Measurements from ENCODE around the gene PLB1. TPM values are rescaled to one million over a fixed set of nuclear protein-coding genes. Genes with fewer than 3 reads are reported as not detected.

PLB1 gene
- total RNA-seq, 1 experiment from 2014 or later: 0.44 TPM

DNA sequence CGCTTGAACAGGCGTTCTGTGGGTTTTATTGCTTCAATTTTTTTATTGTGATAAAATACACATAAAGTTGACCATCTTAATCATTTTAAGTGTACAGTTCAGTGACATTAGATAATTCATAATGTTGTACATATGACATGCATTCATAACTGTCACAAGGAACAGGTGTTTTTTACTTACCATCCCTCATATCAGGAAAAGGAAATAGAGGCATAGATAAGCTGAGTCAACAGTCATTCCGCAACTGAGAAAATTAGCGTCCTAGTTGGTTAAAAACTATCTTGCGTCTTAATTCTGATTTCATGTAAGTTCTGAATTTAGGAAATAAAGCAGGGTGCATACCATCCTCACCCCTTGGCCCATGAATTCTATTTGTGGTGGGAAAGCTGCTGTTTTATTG, 36.5 kb downstream of the PLB1 start:
- TF ChIP-seq, protein P1, sequence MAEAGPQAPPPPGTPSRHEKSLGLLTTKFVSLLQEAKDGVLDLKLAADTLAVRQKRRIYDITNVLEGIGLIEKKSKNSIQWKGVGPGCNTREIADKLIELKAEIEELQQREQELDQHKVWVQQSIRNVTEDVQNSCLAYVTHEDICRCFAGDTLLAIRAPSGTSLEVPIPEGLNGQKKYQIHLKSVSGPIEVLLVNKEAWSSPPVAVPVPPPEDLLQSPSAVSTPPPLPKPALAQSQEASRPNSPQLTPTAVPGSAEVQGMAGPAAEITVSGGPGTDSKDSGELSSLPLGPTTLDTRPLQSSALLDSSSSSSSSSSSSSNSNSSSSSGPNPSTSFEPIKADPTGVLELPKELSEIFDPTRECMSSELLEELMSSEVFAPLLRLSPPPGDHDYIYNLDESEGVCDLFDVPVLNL (CRISPR knock-in tag; IDR thresholded peaks at IDR 0.05; ENCODE audit: borderline replicate concordance, low read depth): no peak
- TF ChIP-seq, protein P2, sequence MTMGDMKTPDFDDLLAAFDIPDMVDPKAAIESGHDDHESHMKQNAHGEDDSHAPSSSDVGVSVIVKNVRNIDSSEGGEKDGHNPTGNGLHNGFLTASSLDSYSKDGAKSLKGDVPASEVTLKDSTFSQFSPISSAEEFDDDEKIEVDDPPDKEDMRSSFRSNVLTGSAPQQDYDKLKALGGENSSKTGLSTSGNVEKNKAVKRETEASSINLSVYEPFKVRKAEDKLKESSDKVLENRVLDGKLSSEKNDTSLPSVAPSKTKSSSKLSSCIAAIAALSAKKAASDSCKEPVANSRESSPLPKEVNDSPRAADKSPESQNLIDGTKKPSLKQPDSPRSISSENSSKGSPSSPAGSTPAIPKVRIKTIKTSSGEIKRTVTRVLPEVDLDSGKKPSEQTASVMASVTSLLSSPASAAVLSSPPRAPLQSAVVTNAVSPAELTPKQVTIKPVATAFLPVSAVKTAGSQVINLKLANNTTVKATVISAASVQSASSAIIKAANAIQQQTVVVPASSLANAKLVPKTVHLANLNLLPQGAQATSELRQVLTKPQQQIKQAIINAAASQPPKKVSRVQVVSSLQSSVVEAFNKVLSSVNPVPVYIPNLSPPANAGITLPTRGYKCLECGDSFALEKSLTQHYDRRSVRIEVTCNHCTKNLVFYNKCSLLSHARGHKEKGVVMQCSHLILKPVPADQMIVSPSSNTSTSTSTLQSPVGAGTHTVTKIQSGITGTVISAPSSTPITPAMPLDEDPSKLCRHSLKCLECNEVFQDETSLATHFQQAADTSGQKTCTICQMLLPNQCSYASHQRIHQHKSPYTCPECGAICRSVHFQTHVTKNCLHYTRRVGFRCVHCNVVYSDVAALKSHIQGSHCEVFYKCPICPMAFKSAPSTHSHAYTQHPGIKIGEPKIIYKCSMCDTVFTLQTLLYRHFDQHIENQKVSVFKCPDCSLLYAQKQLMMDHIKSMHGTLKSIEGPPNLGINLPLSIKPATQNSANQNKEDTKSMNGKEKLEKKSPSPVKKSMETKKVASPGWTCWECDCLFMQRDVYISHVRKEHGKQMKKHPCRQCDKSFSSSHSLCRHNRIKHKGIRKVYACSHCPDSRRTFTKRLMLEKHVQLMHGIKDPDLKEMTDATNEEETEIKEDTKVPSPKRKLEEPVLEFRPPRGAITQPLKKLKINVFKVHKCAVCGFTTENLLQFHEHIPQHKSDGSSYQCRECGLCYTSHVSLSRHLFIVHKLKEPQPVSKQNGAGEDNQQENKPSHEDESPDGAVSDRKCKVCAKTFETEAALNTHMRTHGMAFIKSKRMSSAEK (CRISPR knock-in tag; IDR thresholded peaks at IDR 0.05; ENCODE audit: borderline replicate concordance): no peak
- TF ChIP-seq NFYB (CRISPR knock-in tag; conservative IDR thresholded peaks at IDR 0.05; ENCODE audit: low read depth): no peak
- TF ChIP-seq, protein P3, sequence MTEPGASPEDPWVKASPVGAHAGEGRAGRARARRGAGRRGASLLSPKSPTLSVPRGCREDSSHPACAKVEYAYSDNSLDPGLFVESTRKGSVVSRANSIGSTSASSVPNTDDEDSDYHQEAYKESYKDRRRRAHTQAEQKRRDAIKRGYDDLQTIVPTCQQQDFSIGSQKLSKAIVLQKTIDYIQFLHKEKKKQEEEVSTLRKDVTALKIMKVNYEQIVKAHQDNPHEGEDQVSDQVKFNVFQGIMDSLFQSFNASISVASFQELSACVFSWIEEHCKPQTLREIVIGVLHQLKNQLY (CRISPR knock-in tag; IDR thresholded peaks at IDR 0.05): no peak
- TF ChIP-seq, protein P4, sequence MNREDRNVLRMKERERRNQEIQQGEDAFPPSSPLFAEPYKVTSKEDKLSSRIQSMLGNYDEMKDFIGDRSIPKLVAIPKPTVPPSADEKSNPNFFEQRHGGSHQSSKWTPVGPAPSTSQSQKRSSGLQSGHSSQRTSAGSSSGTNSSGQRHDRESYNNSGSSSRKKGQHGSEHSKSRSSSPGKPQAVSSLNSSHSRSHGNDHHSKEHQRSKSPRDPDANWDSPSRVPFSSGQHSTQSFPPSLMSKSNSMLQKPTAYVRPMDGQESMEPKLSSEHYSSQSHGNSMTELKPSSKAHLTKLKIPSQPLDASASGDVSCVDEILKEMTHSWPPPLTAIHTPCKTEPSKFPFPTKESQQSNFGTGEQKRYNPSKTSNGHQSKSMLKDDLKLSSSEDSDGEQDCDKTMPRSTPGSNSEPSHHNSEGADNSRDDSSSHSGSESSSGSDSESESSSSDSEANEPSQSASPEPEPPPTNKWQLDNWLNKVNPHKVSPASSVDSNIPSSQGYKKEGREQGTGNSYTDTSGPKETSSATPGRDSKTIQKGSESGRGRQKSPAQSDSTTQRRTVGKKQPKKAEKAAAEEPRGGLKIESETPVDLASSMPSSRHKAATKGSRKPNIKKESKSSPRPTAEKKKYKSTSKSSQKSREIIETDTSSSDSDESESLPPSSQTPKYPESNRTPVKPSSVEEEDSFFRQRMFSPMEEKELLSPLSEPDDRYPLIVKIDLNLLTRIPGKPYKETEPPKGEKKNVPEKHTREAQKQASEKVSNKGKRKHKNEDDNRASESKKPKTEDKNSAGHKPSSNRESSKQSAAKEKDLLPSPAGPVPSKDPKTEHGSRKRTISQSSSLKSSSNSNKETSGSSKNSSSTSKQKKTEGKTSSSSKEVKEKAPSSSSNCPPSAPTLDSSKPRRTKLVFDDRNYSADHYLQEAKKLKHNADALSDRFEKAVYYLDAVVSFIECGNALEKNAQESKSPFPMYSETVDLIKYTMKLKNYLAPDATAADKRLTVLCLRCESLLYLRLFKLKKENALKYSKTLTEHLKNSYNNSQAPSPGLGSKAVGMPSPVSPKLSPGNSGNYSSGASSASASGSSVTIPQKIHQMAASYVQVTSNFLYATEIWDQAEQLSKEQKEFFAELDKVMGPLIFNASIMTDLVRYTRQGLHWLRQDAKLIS (CRISPR knock-in tag; IDR thresholded peaks at IDR 0.05; ENCODE audit: borderline replicate concordance): no peak
- TF ChIP-seq TEAD1 (CRISPR knock-in tag; IDR thresholded peaks at IDR 0.05): no peak
- TF ChIP-seq, protein P5, sequence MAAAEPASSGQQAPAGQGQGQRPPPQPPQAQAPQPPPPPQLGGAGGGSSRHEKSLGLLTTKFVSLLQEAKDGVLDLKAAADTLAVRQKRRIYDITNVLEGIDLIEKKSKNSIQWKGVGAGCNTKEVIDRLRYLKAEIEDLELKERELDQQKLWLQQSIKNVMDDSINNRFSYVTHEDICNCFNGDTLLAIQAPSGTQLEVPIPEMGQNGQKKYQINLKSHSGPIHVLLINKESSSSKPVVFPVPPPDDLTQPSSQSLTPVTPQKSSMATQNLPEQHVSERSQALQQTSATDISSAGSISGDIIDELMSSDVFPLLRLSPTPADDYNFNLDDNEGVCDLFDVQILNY (CRISPR knock-in tag; IDR thresholded peaks at IDR 0.05): no peak
- no peak for TF ChIP-seq JAZF1 (CRISPR knock-in tag; IDR thresholded peaks at IDR 0.05)
- TF ChIP-seq, protein P6, sequence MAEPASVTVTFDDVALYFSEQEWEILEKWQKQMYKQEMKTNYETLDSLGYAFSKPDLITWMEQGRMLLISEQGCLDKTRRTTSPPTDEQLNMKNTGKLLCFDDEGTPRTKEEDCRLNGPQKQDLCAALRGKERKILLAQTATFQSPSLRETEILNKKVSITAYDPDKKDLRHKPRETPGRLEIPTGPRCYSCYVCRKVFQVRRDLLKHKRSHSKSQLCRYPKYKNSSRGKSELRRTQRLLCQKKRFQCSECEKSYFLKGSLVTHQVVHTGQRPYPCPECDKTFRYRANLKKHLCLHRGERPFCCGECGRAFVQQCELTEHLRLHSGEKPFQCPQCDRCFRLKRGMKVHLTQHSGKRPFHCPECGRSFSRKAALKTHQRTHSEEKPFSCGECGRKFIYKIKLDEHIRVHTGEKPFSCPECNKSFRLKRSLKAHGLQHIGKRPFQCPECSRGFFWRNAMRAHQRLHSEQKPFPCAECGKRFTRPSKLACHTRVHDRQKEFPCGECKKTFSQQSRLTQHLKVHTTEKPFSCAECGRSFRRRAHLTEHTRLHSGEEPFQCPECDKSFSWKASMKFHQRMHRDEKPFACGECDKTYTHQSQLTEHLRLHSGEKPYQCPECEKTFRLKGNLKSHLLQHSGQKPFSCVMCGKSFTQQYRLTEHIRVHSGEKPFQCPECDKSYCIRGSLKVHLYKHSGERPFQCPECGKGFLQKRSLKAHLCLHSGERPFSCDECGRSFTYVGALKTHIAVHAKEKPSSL (CRISPR knock-in tag; conservative IDR thresholded peaks at IDR 0.05): no peak
- TF ChIP-seq CREB1 (CRISPR knock-in tag; IDR thresholded peaks at IDR 0.05): no peak
- no peak for TF ChIP-seq GTF2I (CRISPR knock-in tag; conservative IDR thresholded peaks at IDR 0.05)
- TF ChIP-seq, protein P7, sequence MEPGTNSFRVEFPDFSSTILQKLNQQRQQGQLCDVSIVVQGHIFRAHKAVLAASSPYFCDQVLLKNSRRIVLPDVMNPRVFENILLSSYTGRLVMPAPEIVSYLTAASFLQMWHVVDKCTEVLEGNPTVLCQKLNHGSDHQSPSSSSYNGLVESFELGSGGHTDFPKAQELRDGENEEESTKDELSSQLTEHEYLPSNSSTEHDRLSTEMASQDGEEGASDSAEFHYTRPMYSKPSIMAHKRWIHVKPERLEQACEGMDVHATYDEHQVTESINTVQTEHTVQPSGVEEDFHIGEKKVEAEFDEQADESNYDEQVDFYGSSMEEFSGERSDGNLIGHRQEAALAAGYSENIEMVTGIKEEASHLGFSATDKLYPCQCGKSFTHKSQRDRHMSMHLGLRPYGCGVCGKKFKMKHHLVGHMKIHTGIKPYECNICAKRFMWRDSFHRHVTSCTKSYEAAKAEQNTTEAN (CRISPR knock-in tag; IDR thresholded peaks at IDR 0.05): no peak
- no peak for TF ChIP-seq ZNF121 (CRISPR knock-in tag; IDR thresholded peaks at IDR 0.05)
- CTCF ChIA-PET: no interaction called here
- H3K27ac Mint-ChIP-seq: no peak overlapping the region

More for the DNA sequence above, 36.5 kb downstream of the PLB1 start:
- no peak overlapping the region for H3K4me3 Mint-ChIP-seq
- no peaks in the 10 kb centered on the region for H3K27me3 Mint-ChIP-seq (ENCODE audit: low read depth)
- no peak for ATAC-seq
- H3K36me3 Mint-ChIP-seq: no peaks in the 10 kb centered on the region
- no peak for DNase-seq (ENCODE audit: low spot score)
- no peaks in the 10 kb centered on the region for H3K9me3 Mint-ChIP-seq
- POLR2A ChIA-PET: no interaction called here
- H3K4me1 Mint-ChIP-seq: no peaks in the 10 kb centered on the region
